Glomerular visceral epithelial cell (primary cell): ENCODE results near the gene PPP4R3A.
A peak's percentile ranks its signal among the peaks of the same experiment; 100 is the strongest.
"Not testable (repeated sequence)": the region's sequence is repeated elsewhere in the genome, so short reads cannot be mapped to it uniquely, and the experiment has no call there.

Experiments
- DNase-seq: peaks from one replicate; pipeline ENCODE4 v3.0.0-alpha.2; 2016; ENCODE audit errors: extremely low spot score

Gene PPP4R3A

GRCh38 chr14:91438845-91439244, 71.3 kb downstream of the PPP4R3A start:
- DNase-seq: no peak

GRCh38 chr14:91436266-91436665, 73.8 kb downstream of the PPP4R3A start:
- DNase-seq: not testable (repeated sequence)

GRCh38 chr14:91429385-91429784, 80.7 kb downstream of the PPP4R3A start:
- DNase-seq: no peak

GRCh38 chr14:91428931-91429330, 81.2 kb downstream of the PPP4R3A start:
- not testable (repeated sequence) for DNase-seq

GRCh38 chr14:91425531-91425944, 84.6 kb downstream of the PPP4R3A start:
- DNase-seq: not testable (repeated sequence)

GRCh38 chr14:91424813-91425530, 85.1 kb downstream of the PPP4R3A start:
- DNase-seq: no peak

GRCh38 chr14:91420686-91421085, 89.4 kb downstream of the PPP4R3A start:
- no peak for DNase-seq

- DNase-seq: no peak
These were observed 90.7 kb downstream of the PPP4R3A start for GRCh38 chr14:91419451-91419850.

GRCh38 chr14:91419044-91419397, 91.1 kb downstream of the PPP4R3A start:
- no peak for DNase-seq

- DNase-seq: peak; percentile 57
These were observed 91.6 kb downstream of the PPP4R3A start for GRCh38 chr14:91418387-91419043.

GRCh38 chr14:91417983-91418386, 92.1 kb downstream of the PPP4R3A start:
- DNase-seq: peak; percentile 39

GRCh38 chr14:91417120-91417982, 92.8 kb downstream of the PPP4R3A start, which contains the start of gene CCDC88C:
Gene CCDC88C (minus strand): TSS chr14:91417820. CDS start chr14:91417690, 130 bp downstream.
- DNase-seq: peak; percentile 56

GRCh38 chr14:91416744-91417119, 93.4 kb downstream of the PPP4R3A start:
- peak; percentile 17 for DNase-seq

- DNase-seq: peak; percentile 57
These were observed 94.0 kb downstream of the PPP4R3A start for GRCh38 chr14:91415794-91416743.

GRCh38 chr14:91414475-91414833, 95.7 kb downstream of the PPP4R3A start:
- DNase-seq: no peak

- no peak for DNase-seq
These were observed 96.3 kb downstream of the PPP4R3A start for GRCh38 chr14:91413547-91414474.

GRCh38 chr14:91412939-91413338, 97.2 kb downstream of the PPP4R3A start:
- DNase-seq: no peak

- DNase-seq: no peak
These were observed 99.2 kb downstream of the PPP4R3A start for GRCh38 chr14:91410771-91411536.

- DNase-seq: no peak
These were observed 100.0 kb downstream of the PPP4R3A start for GRCh38 chr14:91409928-91410718.
